Body of pancreas (tissue), 4 donors: ENCODE results near the gene SLC5A5. TPM values are rescaled to one million over a fixed set of nuclear protein-coding genes. Genes with fewer than 3 reads are reported as not detected.

ENCODE experiments used
- ATAC-seq: fragments of 150-250 bp; one replicate; pipeline ENCODE4 v1.9.1; 2016
- DNase-seq, 4 donors: peaks; one replicate each; pipeline ENCODE4 v3.0.0-alpha.2; 2019
- H3K27ac ChIP-seq, 4 donors: fragments of 200-600 bp; sonication (generic); 1 replicate in 3 of 4; 2 replicates in 1 of 4; pipeline versions ENCODE4 v1.5.1 to v1.6.1; 2016 to 2019; ENCODE audit warnings: mild to moderate bottlenecking in 1 of 4, mixed read lengths in 1 of 4, moderate library complexity in 1 of 4
- H3K27me3 ChIP-seq, 2 donors: fragments of 200-600 bp; sonication (generic); one replicate each; pipeline ENCODE4 v1.6.0; 2016; ENCODE audit warnings: mild to moderate bottlenecking in 1 of 2
- H3K36me3 ChIP-seq, 2 donors: fragments of 200-600 bp; sonication (generic); replicated peaks in 1 of 2; 2 replicates each; pipeline ENCODE4 v1.5.1; 2016; ENCODE audit warnings: low read depth in 2 of 2; ENCODE audit not compliant: insufficient read depth in 1 of 2
- H3K4me1 ChIP-seq: fragments of 200-600 bp; sonication (generic); one replicate; pipeline ENCODE4 v1.6.0; 2016
- H3K4me3 ChIP-seq, 2 donors: fragments of 200-600 bp; sonication (generic); 1 replicate in 1 of 2; 2 replicates in 1 of 2; pipeline ENCODE4 v1.5.1; 2016 to 2019
- H3K9me3 ChIP-seq, 3 donors: fragments of 200-600 bp; sonication (generic); 1 replicate in 2 of 3; 2 replicates in 1 of 3; pipeline ENCODE4 v1.5.1; 2016
- POLR2A ChIP-seq, 3 donors: fragments of 450-650 bp; IDR thresholded peaks; one replicate each; pipeline ENCODE4 v1.6.1; 2016; ENCODE audit warnings: antibody characterized with exemption in 3 of 3, mild to moderate bottlenecking in 2 of 3
- WGBS, 2 donors: methylation state at CpG; one replicate each; pipeline ENCODE4 v1.1.5; 2017; 5-methylcytosine and 5-hydroxymethylcytosine counted together
- intact Hi-C: fragments of 100-400 bp; cut with DNase I; formaldehyde crosslinking; loops from one replicate; pipeline ENCODE4 v1.15.1; 2023
- total RNA-seq, 2 donors: library from RNA; depleted of rRNA; stranded (reverse); fragments of >200 nt; gene quantifications; one replicate each; pipeline ENCODE4 v1.1.0, GENCODE V29; 2016
- TF ChIP-seq, protein P1 (sequence below), 7 experiments: fragments of 450-650 bp in 4 of 7; fragments of 200-600 bp in 3 of 7; sonication (generic) in 3 of 7; IDR thresholded peaks; one replicate each; pipeline ENCODE4 v1.5.1; 2016 to 2019; ENCODE audit warnings: antibody characterized with exemption in 7 of 7

SLC5A5 gene
- total RNA-seq, 2 donors from 2014 or later = not detected

DNA sequence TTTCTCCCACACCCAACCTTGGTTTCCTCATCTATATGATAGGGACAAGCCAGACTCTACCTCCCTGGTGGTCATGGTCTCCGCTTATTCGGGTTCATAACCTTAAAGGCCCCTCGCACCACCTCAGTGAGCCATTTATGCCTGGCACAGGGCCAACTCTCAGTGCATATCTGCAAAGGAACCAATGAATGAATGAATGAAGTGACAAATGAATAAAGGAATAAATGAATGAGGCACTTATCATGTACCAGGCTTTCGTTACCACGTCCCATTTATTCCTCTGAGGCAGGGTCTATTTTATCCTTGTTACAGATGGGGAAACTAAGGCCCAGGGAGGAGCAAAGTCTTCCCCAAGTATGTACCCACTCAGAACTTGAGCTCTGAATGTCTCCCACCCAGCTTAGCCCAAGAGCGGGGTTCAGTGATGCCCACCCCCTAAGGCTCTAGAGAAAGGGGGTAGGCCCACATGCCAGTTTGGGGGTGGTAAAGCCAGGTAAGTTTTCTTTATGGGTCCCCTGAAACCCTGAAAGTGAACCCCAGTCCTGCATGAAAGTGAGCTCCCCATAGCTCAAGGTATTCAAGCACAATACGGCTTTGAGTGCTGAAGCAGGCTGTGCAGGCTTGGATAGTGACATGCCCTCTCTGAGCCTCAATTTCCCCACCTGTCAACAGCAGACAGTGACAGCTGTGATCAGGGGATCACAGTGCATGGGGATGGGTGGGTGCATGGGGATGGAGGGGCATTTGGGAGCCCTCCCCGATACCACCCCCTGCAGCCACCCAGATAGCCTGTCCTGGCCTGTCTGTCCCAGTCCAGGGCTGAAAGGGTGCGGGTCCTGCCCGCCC lies 490 bp upstream of the SLC5A5 start:
- WGBS, 2 donors = 57 to 64% methylated on average over 7 to 10 of the region's 10 CpGs
- Histone ChIP-seq H3K36me3 (no peaks in the 10 kb centered on the region), H3K9me3 (no peaks in the 10 kb centered on the region), H3K4me1 (peaks cover 14% of the 10 kb centered on the region), H3K4me3 (no peak overlapping the region), H3K27me3 (peaks cover 0 to 30% of the 10 kb centered on the region in 2 donors), H3K27ac (no peak overlapping the region)
- DNase-seq (no peak), ATAC-seq (no peak)
- TF ChIP-seq, protein P1, sequence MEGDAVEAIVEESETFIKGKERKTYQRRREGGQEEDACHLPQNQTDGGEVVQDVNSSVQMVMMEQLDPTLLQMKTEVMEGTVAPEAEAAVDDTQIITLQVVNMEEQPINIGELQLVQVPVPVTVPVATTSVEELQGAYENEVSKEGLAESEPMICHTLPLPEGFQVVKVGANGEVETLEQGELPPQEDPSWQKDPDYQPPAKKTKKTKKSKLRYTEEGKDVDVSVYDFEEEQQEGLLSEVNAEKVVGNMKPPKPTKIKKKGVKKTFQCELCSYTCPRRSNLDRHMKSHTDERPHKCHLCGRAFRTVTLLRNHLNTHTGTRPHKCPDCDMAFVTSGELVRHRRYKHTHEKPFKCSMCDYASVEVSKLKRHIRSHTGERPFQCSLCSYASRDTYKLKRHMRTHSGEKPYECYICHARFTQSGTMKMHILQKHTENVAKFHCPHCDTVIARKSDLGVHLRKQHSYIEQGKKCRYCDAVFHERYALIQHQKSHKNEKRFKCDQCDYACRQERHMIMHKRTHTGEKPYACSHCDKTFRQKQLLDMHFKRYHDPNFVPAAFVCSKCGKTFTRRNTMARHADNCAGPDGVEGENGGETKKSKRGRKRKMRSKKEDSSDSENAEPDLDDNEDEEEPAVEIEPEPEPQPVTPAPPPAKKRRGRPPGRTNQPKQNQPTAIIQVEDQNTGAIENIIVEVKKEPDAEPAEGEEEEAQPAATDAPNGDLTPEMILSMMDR (IDR thresholded peaks at IDR 0.05) = no peak
- no peak for TF ChIP-seq POLR2A (IDR thresholded peaks at IDR 0.05)
- intact Hi-C loops = no loop called here

DNA sequence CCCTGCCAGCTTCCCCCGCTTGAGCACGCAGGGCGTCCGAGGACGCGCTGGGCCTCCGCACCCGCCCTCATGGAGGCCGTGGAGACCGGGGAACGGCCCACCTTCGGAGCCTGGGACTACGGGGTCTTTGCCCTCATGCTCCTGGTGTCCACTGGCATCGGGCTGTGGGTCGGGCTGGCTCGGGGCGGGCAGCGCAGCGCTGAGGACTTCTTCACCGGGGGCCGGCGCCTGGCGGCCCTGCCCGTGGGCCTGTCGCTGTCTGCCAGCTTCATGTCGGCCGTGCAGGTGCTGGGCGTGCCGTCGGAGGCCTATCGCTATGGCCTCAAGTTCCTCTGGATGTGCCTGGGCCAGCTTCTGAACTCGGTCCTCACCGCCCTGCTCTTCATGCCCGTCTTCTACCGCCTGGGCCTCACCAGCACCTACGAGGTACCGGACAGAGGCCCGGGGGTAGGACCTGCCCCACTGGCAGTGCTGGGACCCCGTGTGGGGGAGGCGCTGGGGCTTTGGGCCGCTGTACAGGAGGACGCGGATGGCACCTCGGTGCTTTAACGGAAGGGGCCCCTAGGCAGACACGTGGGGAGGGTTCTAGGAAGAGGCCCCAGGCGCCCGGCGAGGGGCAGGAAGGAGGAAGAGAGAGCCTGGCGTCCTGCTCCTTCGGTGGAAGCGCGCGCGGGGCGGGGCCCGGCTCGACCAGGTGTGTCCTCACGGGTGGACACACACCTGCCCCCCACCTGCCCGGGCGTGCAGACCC lies 681 bp downstream of the SLC5A5 start:
- ATAC-seq = no peak
- DNase-seq = no peak
- Histone ChIP-seq H3K4me3 (no peak overlapping the region), H3K4me1 (peaks cover 14% of the 10 kb centered on the region), H3K36me3 (no peaks in the 10 kb centered on the region), H3K27ac (no peak overlapping the region), H3K27me3 (peaks cover 0 to 30% of the 10 kb centered on the region in 2 donors), H3K9me3 (no peaks in the 10 kb centered on the region)
- intact Hi-C loops = no loop called here
- WGBS, 2 donors = 6 to 20% methylated on average over 3 to 61 of the region's 61 CpGs
- TF ChIP-seq POLR2A (IDR thresholded peaks at IDR 0.05) = no peak
- TF ChIP-seq, protein P1 (IDR thresholded peaks at IDR 0.05) = no peak

DNA sequence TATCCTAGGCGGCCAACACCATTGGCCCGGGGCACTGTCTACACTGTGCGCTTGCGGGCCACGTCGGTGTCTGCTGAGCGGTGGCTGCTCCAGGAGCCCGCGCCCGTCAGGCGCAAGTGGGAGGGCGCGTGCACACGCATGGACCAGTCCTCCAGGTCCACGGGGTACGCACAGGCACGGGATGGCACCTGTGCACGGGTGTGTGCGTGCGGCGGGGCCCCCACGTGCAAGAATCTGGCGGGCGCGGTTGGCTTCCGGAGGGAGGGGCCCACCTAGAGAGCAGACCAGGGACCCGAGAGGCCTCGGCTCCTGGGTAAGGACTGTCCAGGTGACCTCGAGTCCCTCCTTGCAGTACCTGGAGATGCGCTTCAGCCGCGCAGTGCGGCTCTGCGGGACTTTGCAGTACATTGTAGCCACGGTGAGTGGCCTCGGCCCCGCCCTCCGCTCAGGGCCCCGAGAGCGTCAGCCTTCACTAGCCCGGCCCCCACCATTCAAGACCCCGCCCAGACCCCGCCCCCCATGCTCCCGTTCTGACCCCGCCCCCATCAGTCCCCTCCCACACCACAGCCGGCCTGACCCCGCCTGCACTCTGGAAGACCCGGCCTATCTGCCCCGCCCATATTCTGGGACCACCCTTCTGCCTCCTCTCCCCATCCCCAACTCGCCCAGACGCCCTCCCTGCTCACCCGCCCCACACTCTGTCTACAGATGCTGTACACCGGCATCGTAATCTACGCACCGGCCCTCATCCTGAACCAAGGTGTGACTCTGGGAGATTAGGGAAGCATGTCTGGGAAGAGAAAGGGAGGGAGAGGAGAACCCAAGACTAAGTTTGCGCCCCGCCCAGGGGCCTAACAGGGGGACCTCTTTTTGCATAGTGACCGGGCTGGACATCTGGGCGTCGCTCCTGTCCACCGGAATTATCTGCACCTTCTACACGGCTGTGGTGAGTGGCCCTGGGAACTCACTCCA lies 2.3 kb downstream of the SLC5A5 start:
- Histone ChIP-seq H3K9me3 (no peaks in the 10 kb centered on the region), H3K27me3 (peaks cover 0 to 30% of the 10 kb centered on the region in 2 donors), H3K27ac (no peak overlapping the region), H3K36me3 (no peaks in the 10 kb centered on the region), H3K4me3 (no peak overlapping the region), H3K4me1 (peaks cover 14% of the 10 kb centered on the region)
- TF ChIP-seq, protein P1 (IDR thresholded peaks at IDR 0.05) = no peak
- no peak for TF ChIP-seq POLR2A (IDR thresholded peaks at IDR 0.05)
- 6 to 21% methylated on average over 12 to 60 of the region's 63 CpGs for WGBS, 2 donors
- intact Hi-C loops = no loop called here
- ATAC-seq (no peak), DNase-seq (peak in 2 of 4 donors; percentile 34 to 51)

DNA sequence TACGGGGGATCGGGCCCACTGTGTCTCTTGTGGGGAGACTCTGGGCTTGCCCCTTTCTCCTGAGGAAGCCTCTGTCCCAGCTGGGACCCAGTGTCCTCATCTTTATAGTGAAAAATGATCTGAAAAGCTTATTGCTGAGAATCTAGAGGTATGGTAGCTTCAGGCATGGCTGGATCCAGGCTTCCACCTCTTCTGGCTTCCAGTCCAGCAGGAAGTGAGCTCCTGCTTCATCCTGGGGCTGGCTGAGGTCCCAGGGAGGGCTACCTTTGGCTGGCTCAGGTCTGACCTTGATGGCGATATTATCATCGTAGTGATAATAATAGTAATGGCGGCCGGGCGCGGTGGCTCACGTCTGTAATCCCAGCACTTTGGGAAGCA lies 3.0 kb downstream of the SLC5A5 start:
- Histone ChIP-seq H3K27ac (no peak overlapping the region), H3K4me1 (peaks cover 14% of the 10 kb centered on the region), H3K9me3 (no peaks in the 10 kb centered on the region), H3K4me3 (no peak overlapping the region), H3K27me3 (peaks cover 0 to 25% of the 10 kb centered on the region in 2 donors), H3K36me3 (no peaks in the 10 kb centered on the region)
- intact Hi-C loops = no loop called here
- whole genome bisulfite sequencing, 2 donors = 66 to 67% methylated on average over 7 to 9 of the region's 9 CpGs
- TF ChIP-seq, protein P1 (IDR thresholded peaks at IDR 0.05) = no peak
- no peak for TF ChIP-seq POLR2A (IDR thresholded peaks at IDR 0.05)
- no peak for DNase-seq
- no peak for ATAC-seq
